Muscle layer of duodenum (tissue), 2 donors: ENCODE results near the gene CLASRP.
A peak's percentile ranks its signal among the peaks of the same experiment; 100 is the strongest.

ENCODE experiments used
- H3K27ac ChIP-seq: one replicate; pipeline ENCODE4 v1.7.0; 2013; ENCODE audit warnings: mild to moderate bottlenecking, low read length
- H3K27me3 ChIP-seq: one replicate; pipeline ENCODE4 v1.7.0; 2013; ENCODE audit warnings: low read depth, mild to moderate bottlenecking, control low read depth, low read length
- H3K36me3 ChIP-seq, 2 donors: one replicate each; pipeline ENCODE4 v1.7.0; 2013; ENCODE audit warnings: low read length in 2 of 2, control low read depth in 1 of 2, mild to moderate bottlenecking in 1 of 2; ENCODE audit not compliant: insufficient read depth in 2 of 2, control insufficient read depth in 1 of 2
- H3K4me1 ChIP-seq, 2 donors: one replicate each; pipeline ENCODE4 v1.7.0; 2013; ENCODE audit warnings: low read length in 2 of 2, mild to moderate bottlenecking in 2 of 2, control low read depth in 1 of 2, moderate library complexity in 1 of 2; ENCODE audit not compliant: insufficient read depth in 2 of 2, control insufficient read depth in 1 of 2
- H3K4me3 ChIP-seq, 2 donors: one replicate each; pipeline ENCODE4 v1.7.0; 2013; ENCODE audit warnings: low read length in 2 of 2, low read depth in 1 of 2, mild to moderate bottlenecking in 1 of 2
- H3K9me3 ChIP-seq, 2 donors: one replicate each; pipeline ENCODE4 v1.7.0; 2013; ENCODE audit warnings: low read length in 2 of 2, control low read depth in 1 of 2, mild to moderate bottlenecking in 1 of 2; ENCODE audit not compliant: control insufficient read depth in 1 of 2
- donor health status: healthy.

Gene CLASRP

GRCh38 chr19:45076851-45077730 lies 38.2 kb downstream of the CLASRP start:
- no peaks in the 10 kb centered on the region for H3K9me3 ChIP-seq
- H3K27me3 ChIP-seq: no peaks in the 10 kb centered on the region
- H3K27ac ChIP-seq: peak overlapping the region; percentile 19
- peak overlapping the region; percentile 33 to 68 for H3K4me3 ChIP-seq
- H3K36me3 ChIP-seq: peaks cover 5 to 6% of the 10 kb centered on the region in 2 donors
- H3K4me1 ChIP-seq: peaks cover 16 to 39% of the 10 kb centered on the region in 2 donors

GRCh38 chr19:45078390-45079062 lies 39.7 kb downstream of the CLASRP start:
- H3K4me1 ChIP-seq: peaks cover 16 to 39% of the 10 kb centered on the region in 2 donors
- H3K27me3 ChIP-seq: no peaks in the 10 kb centered on the region
- no peak overlapping the region for H3K27ac ChIP-seq
- no peaks in the 10 kb centered on the region for H3K9me3 ChIP-seq
- peak overlapping the region; percentile 96 to 97 for H3K4me3 ChIP-seq
- peaks cover 8 to 10% of the 10 kb centered on the region in 2 donors for H3K36me3 ChIP-seq

GRCh38 chr19:45079063-45079910 lies 40.4 kb downstream of the CLASRP start, which contains the start of gene GEMIN7:
Gene GEMIN7 (plus strand): TSS chr19:45079260. CDS start chr19:45090115, 10,855 bp downstream.
- peaks cover 8 to 10% of the 10 kb centered on the region in 2 donors for H3K36me3 ChIP-seq
- no peaks in the 10 kb centered on the region for H3K27me3 ChIP-seq
- peak within 1 kb of the TSS; percentile 73 for H3K27ac ChIP-seq
- peak within 1 kb of the TSS; percentile 96 to 97 for H3K4me3 ChIP-seq
- no peaks in the 10 kb centered on the region for H3K9me3 ChIP-seq
- peaks cover 16 to 39% of the 10 kb centered on the region in 2 donors for H3K4me1 ChIP-seq

GRCh38 chr19:45079911-45080370 lies 41.1 kb downstream of the CLASRP start:
- peaks cover 8 to 11% of the 10 kb centered on the region in 2 donors for H3K36me3 ChIP-seq
- H3K4me3 ChIP-seq: peak overlapping the region; percentile 96 to 97
- H3K27me3 ChIP-seq: no peaks in the 10 kb centered on the region
- no peaks in the 10 kb centered on the region for H3K9me3 ChIP-seq
- peaks cover 16 to 39% of the 10 kb centered on the region in 2 donors for H3K4me1 ChIP-seq
- peak overlapping the region; percentile 73 for H3K27ac ChIP-seq

- H3K4me3 ChIP-seq: no peak overlapping the region
- peaks cover 11 to 22% of the 10 kb centered on the region in 2 donors for H3K4me1 ChIP-seq
- no peaks in the 10 kb centered on the region for H3K9me3 ChIP-seq
- no peak overlapping the region for H3K27ac ChIP-seq
- peaks cover 8 to 23% of the 10 kb centered on the region in 2 donors for H3K36me3 ChIP-seq
- no peaks in the 10 kb centered on the region for H3K27me3 ChIP-seq
These were observed 43.3 kb downstream of the CLASRP start for GRCh38 chr19:45082170-45082569.

- Histone ChIP-seq H3K4me1 (peaks cover 0 to 10% of the 10 kb centered on the region in 2 donors), H3K36me3 (peaks cover 8 to 27% of the 10 kb centered on the region in 2 donors), H3K4me3 (no peak overlapping the region), H3K27me3 (no peaks in the 10 kb centered on the region), H3K9me3 (no peaks in the 10 kb centered on the region), H3K27ac (no peak overlapping the region)
These were observed 47.6 kb downstream of the CLASRP start for GRCh38 chr19:45086480-45086879.

GRCh38 chr19:45087531-45087930 lies 48.7 kb downstream of the CLASRP start:
- Histone ChIP-seq H3K9me3 (no peaks in the 10 kb centered on the region), H3K36me3 (peaks cover 0 to 18% of the 10 kb centered on the region in 2 donors), H3K27me3 (no peaks in the 10 kb centered on the region), H3K27ac (no peak overlapping the region), H3K4me3 (no peak overlapping the region), H3K4me1 (peaks cover 0 to 10% of the 10 kb centered on the region in 2 donors)

GRCh38 chr19:45090034-45090433 lies 51.2 kb downstream of the CLASRP start:
- peaks cover 6 to 26% of the 10 kb centered on the region in 2 donors for H3K4me1 ChIP-seq
- H3K27ac ChIP-seq: no peak overlapping the region
- no peaks in the 10 kb centered on the region for H3K27me3 ChIP-seq
- H3K36me3 ChIP-seq: peaks cover 0 to 15% of the 10 kb centered on the region in 2 donors
- no peaks in the 10 kb centered on the region for H3K9me3 ChIP-seq
- no peak overlapping the region for H3K4me3 ChIP-seq

GRCh38 chr19:45090606-45091005 lies 51.8 kb downstream of the CLASRP start:
- Histone ChIP-seq H3K27ac (no peak overlapping the region), H3K4me1 (peaks cover 6 to 32% of the 10 kb centered on the region in 2 donors), H3K9me3 (no peaks in the 10 kb centered on the region), H3K4me3 (peak overlapping the region; percentile 85 to 99), H3K36me3 (peaks cover 0 to 11% of the 10 kb centered on the region in 2 donors), H3K27me3 (no peaks in the 10 kb centered on the region)

GRCh38 chr19:45091031-45091923 lies 52.4 kb downstream of the CLASRP start:
- peaks cover 0 to 10% of the 10 kb centered on the region in 2 donors for H3K36me3 ChIP-seq
- peak overlapping the region; percentile 94 for H3K27ac ChIP-seq
- H3K4me3 ChIP-seq: peak overlapping the region; percentile 85 to 99
- H3K9me3 ChIP-seq: no peaks in the 10 kb centered on the region
- no peaks in the 10 kb centered on the region for H3K27me3 ChIP-seq
- H3K4me1 ChIP-seq: peaks cover 6 to 38% of the 10 kb centered on the region in 2 donors
